ENCODE measurements around the gene NRCAM.

DNA sequence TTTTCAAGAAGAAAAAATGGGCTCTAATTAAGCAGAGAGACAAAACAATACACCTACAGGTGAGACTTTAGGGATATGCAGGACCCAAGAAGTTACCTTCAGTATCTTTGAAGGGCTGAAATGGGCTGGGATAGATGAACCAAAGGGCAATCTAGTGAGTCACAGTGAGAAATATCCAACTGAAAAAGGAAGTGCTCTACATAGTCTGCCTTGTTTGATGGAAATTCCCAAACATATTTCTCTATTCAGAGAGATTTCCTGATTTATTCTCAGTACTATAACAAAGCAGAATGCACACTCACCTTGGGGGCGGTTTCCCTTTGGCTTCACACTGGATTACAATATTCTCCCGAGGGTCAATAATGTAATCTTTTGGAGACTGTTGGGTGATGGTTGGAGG, 222.0 kb downstream of the NRCAM start:
- no peak for TF ChIP-seq FOXM1 (IDR thresholded peaks at IDR 0.05; ENCODE audit: borderline replicate concordance)
- no peak for TF ChIP-seq SP1 (IDR thresholded peaks at IDR 0.05)
- TF ChIP-seq SUZ12 (IDR thresholded peaks at IDR 0.05): no peak
- TF ChIP-seq NFRKB (IDR thresholded peaks at IDR 0.05): no peak
- no peak for TF ChIP-seq FOXK2 (IDR thresholded peaks at IDR 0.05)
- no peak for TF ChIP-seq CTBP1 (IDR thresholded peaks at IDR 0.05; ENCODE audit: borderline replicate concordance)
- no peak for TF ChIP-seq ZNF384 (IDR thresholded peaks at IDR 0.05)
- TF ChIP-seq ELF4 (IDR thresholded peaks at IDR 0.05): no peak
- no peak for TF ChIP-seq BHLHE40 (IDR thresholded peaks at IDR 0.05; ENCODE audit: borderline replicate concordance)
- TF ChIP-seq FOXA1 (IDR thresholded peaks at IDR 0.05): no peak
- no peak for TF ChIP-seq L3MBTL2 (conservative IDR thresholded peaks at IDR 0.05)
- TF ChIP-seq TARDBP (IDR thresholded peaks at IDR 0.05): no peak
- TF ChIP-seq LEF1 (IDR thresholded peaks at IDR 0.05; ENCODE audit: borderline replicate concordance): no peak
- TF ChIP-seq, protein P1, sequence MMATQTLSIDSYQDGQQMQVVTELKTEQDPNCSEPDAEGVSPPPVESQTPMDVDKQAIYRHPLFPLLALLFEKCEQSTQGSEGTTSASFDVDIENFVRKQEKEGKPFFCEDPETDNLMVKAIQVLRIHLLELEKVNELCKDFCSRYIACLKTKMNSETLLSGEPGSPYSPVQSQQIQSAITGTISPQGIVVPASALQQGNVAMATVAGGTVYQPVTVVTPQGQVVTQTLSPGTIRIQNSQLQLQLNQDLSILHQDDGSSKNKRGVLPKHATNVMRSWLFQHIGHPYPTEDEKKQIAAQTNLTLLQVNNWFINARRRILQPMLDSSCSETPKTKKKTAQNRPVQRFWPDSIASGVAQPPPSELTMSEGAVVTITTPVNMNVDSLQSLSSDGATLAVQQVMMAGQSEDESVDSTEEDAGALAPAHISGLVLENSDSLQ (IDR thresholded peaks at IDR 0.05): no peak
